DOHH2 (cell line): ENCODE measurements around the gene TTC28.

Source experiments
- H3F3A ChIP-seq: fragments of 200-600 bp; sonication (generic), shearing (Covaris generic); 2 replicates; pipeline ENCODE4 v1.6.0; 2016; ENCODE audit warnings: antibody characterized with exemption, mild to moderate bottlenecking; ENCODE audit not compliant: control insufficient read depth, insufficient read depth
- H3K27ac ChIP-seq: fragments of 200-600 bp; sonication (generic); 2 replicates; pipeline ENCODE4 v1.5.1; 2014; ENCODE audit warnings: low read depth, mild to moderate bottlenecking, low read length, moderate library complexity
- H3K27me3 ChIP-seq: fragments of 200-600 bp; sonication (generic); 2 replicates; pipeline ENCODE4 v1.6.1; 2014; ENCODE audit warnings: mild to moderate bottlenecking, low read length, mixed read lengths; ENCODE audit not compliant: control insufficient read depth
- H3K36me3 ChIP-seq: fragments of 200-600 bp; sonication (generic); 2 replicates; pipeline ENCODE4 v1.6.1; 2014; ENCODE audit warnings: mild to moderate bottlenecking, low read length, moderate library complexity, mixed read lengths; ENCODE audit not compliant: control insufficient read depth
- H3K4me1 ChIP-seq: fragments of 200-600 bp; sonication (generic); 2 replicates; pipeline ENCODE4 v1.6.1; 2014; ENCODE audit warnings: mild to moderate bottlenecking, low read length, mixed read lengths; ENCODE audit not compliant: control insufficient read depth
- H3K4me2 ChIP-seq: fragments of 200-600 bp; sonication (generic); 2 replicates; pipeline ENCODE4 v1.6.0; 2014; ENCODE audit warnings: mild to moderate bottlenecking, low read length, moderate library complexity
- H3K4me3 ChIP-seq: fragments of 200-600 bp; sonication (generic); 2 replicates; pipeline ENCODE4 v1.5.1; 2014; ENCODE audit warnings: mild to moderate bottlenecking, low read length, mixed read lengths
- H3K79me2 ChIP-seq: fragments of 200-600 bp; sonication (generic); 2 replicates; pipeline ENCODE4 v1.6.1; 2014; ENCODE audit warnings: mild to moderate bottlenecking, low read length, mixed read lengths; ENCODE audit not compliant: control insufficient read depth
- H3K9me2 ChIP-seq: fragments of 200-600 bp; sonication (generic); replicated peaks from 2 replicates; pipeline ENCODE4 v1.6.1; 2014; ENCODE audit warnings: mild to moderate bottlenecking, low read length, mixed read lengths; ENCODE audit not compliant: control insufficient read depth
- H3K9me3 ChIP-seq: fragments of 200-600 bp; sonication (generic); 2 replicates; pipeline ENCODE4 v1.6.1; 2014; ENCODE audit warnings: antibody characterized with exemption, low read length, mixed read lengths; ENCODE audit not compliant: control insufficient read depth, insufficient read depth
- H4K20me1 ChIP-seq: fragments of 200-600 bp; sonication (generic); 2 replicates; pipeline ENCODE4 v1.6.0; 2014; ENCODE audit warnings: low read depth, mild to moderate bottlenecking, antibody characterized with exemption, low read length, moderate library complexity; ENCODE audit not compliant: control insufficient read depth, insufficient read depth
- EZH2phosphoT487 ChIP-seq: fragments of 200-600 bp; sonication (generic); IDR thresholded peaks from 2 replicates; pipeline ENCODE4 v1.6.1; 2017; ENCODE audit warnings: borderline replicate concordance, mild to moderate bottlenecking, antibody characterized with exemption, low read length, moderate library complexity, mixed read lengths
- TF ChIP-seq, protein P1 (sequence below): fragments of 200-600 bp; sonication (generic); IDR thresholded peaks from one replicate; pipeline ENCODE4 v1.5.1; 2014; ENCODE audit warnings: antibody characterized with exemption, mild to moderate bottlenecking, low read depth, low read length; ENCODE audit not compliant: poor library complexity, severe bottlenecking

Gene TTC28

DNA sequence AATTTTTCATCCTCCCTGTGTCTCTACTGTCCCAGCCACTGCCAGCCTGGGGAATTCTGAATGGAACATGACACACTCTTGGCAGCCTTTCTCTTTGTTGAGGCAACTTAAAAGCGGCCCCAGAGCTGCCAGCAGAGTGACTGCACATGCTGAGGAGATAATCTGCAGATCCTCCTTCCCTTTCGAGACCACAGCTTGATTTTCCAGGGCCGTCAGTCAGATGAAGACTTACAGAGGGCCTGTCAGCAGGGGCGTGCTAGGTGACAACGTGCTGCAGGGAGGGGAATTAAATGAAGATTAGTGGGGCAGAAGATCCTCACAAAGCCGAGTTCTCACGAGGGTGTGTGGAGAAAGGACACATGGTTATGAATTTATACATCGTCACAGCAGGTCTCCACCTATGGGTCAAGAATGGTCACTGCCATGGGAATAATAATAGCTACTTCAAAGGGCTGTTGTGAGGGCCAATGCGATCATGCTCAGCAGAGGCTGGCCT, 567.0 kb downstream of the TTC28 start:
- TF ChIP-seq EZH2phosphoT487 = no peak
- TF ChIP-seq, protein P1, sequence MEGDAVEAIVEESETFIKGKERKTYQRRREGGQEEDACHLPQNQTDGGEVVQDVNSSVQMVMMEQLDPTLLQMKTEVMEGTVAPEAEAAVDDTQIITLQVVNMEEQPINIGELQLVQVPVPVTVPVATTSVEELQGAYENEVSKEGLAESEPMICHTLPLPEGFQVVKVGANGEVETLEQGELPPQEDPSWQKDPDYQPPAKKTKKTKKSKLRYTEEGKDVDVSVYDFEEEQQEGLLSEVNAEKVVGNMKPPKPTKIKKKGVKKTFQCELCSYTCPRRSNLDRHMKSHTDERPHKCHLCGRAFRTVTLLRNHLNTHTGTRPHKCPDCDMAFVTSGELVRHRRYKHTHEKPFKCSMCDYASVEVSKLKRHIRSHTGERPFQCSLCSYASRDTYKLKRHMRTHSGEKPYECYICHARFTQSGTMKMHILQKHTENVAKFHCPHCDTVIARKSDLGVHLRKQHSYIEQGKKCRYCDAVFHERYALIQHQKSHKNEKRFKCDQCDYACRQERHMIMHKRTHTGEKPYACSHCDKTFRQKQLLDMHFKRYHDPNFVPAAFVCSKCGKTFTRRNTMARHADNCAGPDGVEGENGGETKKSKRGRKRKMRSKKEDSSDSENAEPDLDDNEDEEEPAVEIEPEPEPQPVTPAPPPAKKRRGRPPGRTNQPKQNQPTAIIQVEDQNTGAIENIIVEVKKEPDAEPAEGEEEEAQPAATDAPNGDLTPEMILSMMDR = peak; percentile 33
- Histone ChIP-seq H4K20me1 (no peaks in the 10 kb centered on the region), H3K36me3 (no peaks in the 10 kb centered on the region), H3K9me2 (no peaks in the 10 kb centered on the region), H3K79me2 (no peaks in the 10 kb centered on the region), H3F3A (no peaks in the 10 kb centered on the region), H3K27me3 (peaks cover 7% of the 10 kb centered on the region), H3K4me1 (no peaks in the 10 kb centered on the region), H3K4me2 (no peak overlapping the region), H3K9me3 (no peaks in the 10 kb centered on the region), H3K4me3 (no peak overlapping the region), H3K27ac (no peak overlapping the region)

DNA sequence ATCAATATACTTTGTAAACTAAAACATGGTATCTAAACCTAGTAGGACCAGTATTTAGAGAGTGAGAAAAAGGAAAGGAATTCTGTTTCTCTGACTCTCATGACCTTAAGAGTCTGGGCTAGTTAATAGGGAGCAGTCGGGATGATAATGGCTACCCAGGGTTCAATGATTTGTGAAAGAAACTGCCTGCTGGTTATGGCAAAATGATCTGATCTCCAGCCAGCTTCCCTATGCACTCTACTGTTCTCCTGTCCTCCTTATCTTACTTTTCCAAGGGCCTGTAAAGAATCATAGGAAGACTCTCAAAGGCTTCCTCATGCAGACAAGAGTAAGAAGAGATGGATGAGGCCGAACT, 567.5 kb downstream of the TTC28 start:
- TF ChIP-seq EZH2phosphoT487 = no peak
- Histone ChIP-seq H3K4me2 (no peak overlapping the region), H3K27me3 (peaks cover 7% of the 10 kb centered on the region; the same call in 1 of the 2 replicates), H3K79me2 (no peaks in the 10 kb centered on the region), H3K27ac (no peak overlapping the region), H3F3A (no peaks in the 10 kb centered on the region), H3K9me3 (no peaks in the 10 kb centered on the region), H3K4me3 (no peak overlapping the region), H4K20me1 (no peaks in the 10 kb centered on the region), H3K9me2 (no peaks in the 10 kb centered on the region), H3K36me3 (no peaks in the 10 kb centered on the region), H3K4me1 (no peaks in the 10 kb centered on the region)

DNA sequence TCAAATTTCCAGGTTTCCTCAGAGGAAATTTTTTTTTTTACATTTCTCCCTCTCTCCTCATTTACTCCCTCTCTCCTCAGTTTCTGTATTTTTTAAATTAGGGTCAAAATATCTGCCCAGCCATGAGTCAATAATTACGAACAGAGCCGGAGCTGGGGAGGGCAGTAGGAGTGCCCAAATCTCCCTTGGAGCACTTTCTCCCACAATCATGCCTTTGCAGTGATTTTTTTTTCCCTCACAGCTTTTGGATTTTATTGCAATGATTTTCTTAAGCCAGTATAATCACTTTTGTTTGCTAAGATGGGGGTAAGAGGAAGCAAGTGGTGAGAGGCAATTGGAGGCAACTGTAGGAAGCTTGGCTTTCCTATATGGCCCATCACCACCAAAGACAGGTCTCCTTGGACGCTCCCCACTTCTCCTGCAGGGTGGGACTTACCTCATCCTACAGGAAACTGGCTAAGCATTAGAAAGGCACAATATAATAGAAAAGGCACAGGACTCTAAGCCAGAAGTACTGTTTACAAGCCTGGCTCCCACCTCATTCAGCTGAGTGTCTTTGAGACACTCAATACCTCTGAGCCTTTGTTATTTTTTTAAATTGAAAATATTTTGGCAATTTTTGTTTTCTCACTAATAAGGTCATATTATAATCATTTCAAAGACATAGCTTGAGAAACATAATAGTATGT, 568.0 kb downstream of the TTC28 start:
- H3K4me1 ChIP-seq = no peaks in the 10 kb centered on the region
- no peak overlapping the region for H3K27ac ChIP-seq

DNA sequence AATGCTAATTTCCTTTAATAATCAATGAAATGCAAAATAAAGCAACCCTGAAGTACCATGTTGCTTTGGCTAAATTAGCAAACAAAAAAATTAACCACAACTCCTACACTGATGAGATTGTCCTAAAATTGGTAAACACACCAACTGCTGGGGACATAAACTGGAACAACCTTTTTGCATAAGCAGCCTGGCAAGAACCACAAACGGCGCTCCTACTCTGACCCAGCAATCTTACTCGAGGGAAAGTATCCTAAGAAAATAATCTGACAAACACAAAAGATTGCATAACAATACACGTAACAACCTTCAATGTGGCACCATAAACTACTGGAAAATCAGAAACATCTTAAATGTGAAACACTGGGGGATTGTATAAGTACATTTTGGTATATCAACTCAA, 570.8 kb downstream of the TTC28 start:
- no peaks in the 10 kb centered on the region for H3K9me2 ChIP-seq
- H3K4me1 ChIP-seq = no peaks in the 10 kb centered on the region
- no peaks in the 10 kb centered on the region for H4K20me1 ChIP-seq
- no peaks in the 10 kb centered on the region for H3K79me2 ChIP-seq
- H3K27ac ChIP-seq = no peak overlapping the region
- no peaks in the 10 kb centered on the region for H3F3A ChIP-seq
- no peaks in the 10 kb centered on the region for H3K36me3 ChIP-seq
- H3K27me3 ChIP-seq = peaks cover 5% of the 10 kb centered on the region; the same call in 1 of the 2 replicates
- H3K4me2 ChIP-seq = no peak overlapping the region
- H3K4me3 ChIP-seq = no peak overlapping the region
- H3K9me3 ChIP-seq = no peaks in the 10 kb centered on the region
- TF ChIP-seq EZH2phosphoT487 = no peak
- TF ChIP-seq, protein P1 = no peak

More for the DNA sequence above, 568.0 kb downstream of the TTC28 start:
- TF ChIP-seq, protein P1 = no peak
- no peak for TF ChIP-seq EZH2phosphoT487
- Histone ChIP-seq H3K79me2 (no peaks in the 10 kb centered on the region), H3K36me3 (no peaks in the 10 kb centered on the region), H3K9me2 (no peaks in the 10 kb centered on the region), H3F3A (no peaks in the 10 kb centered on the region), H3K9me3 (no peaks in the 10 kb centered on the region), H3K27me3 (peaks cover 7% of the 10 kb centered on the region; the same call in 1 of the 2 replicates), H3K4me3 (no peak overlapping the region), H4K20me1 (no peaks in the 10 kb centered on the region), H3K4me2 (no peak overlapping the region)
